Endothelial cell of umbilical vein (primary cell): ENCODE data around the gene CAP2.

Experiments used
- CTCF ChIP-seq, 2 donors: IDR thresholded peaks; 1 replicate in 1 of 2; 2 replicates in 1 of 2; pipeline ENCODE4 v1.5.1; 2011; ENCODE audit warnings: low read length in 2 of 2, mild to moderate bottlenecking in 2 of 2, moderate library complexity in 2 of 2, control low read depth in 1 of 2, inconsistent platforms in 1 of 2, low read depth in 1 of 2; ENCODE audit not compliant: insufficient read depth in 1 of 2; ENCODE audit errors: extremely low read depth in 1 of 2
- EZH2 ChIP-seq: IDR thresholded peaks from 2 replicates; pipeline ENCODE4 v1.6.1; 2012; ENCODE audit warnings: borderline replicate concordance, low read depth, mild to moderate bottlenecking, moderate library complexity, low read length, inconsistent platforms; ENCODE audit not compliant: severe bottlenecking
- FOS ChIP-seq: IDR thresholded peaks from 2 replicates; pipeline ENCODE4 v1.6.1; 2011; ENCODE audit warnings: mild to moderate bottlenecking, low read length, moderate library complexity, borderline replicate concordance; ENCODE audit not compliant: insufficient read depth
- GATA2 ChIP-seq: IDR thresholded peaks from 2 replicates; pipeline ENCODE4 v1.7.0; 2011; ENCODE audit warnings: low read depth, mild to moderate bottlenecking, moderate library complexity, mixed read lengths, low read length; ENCODE audit not compliant: insufficient read length, insufficient read depth
- MAX ChIP-seq: IDR thresholded peaks from 2 replicates; pipeline ENCODE4 v1.6.1; 2011; ENCODE audit not compliant: insufficient read depth, insufficient read length
- MYC ChIP-seq: IDR thresholded peaks from one replicate; pipeline ENCODE4 v1.6.1; 2011; ENCODE audit warnings: mild to moderate bottlenecking, low read depth, low read length
- POLR2A ChIP-seq: IDR thresholded peaks from 2 replicates; pipeline ENCODE4 v1.6.1; 2012; ENCODE audit warnings: low read depth, mild to moderate bottlenecking, control low read depth, low read length
- POLR2AphosphoS5 ChIP-seq: IDR thresholded peaks from 2 replicates; pipeline ENCODE4 v1.6.1; 2012; ENCODE audit warnings: low read depth, mild to moderate bottlenecking, control low read depth, low read length, moderate library complexity; ENCODE audit not compliant: insufficient read depth

GRCh38 chr6:17355404-17355774 is 38.0 kb upstream of the CAP2 start:
- no peak for TF ChIP-seq POLR2A
- TF ChIP-seq CTCF (IDR thresholded peaks at IDR 0.05; ENCODE audit: extremely low read depth in 1 of 2, insufficient read depth in 1 of 2, low read depth in 1 of 2, low read length in 2 of 2) = no peak
- no peak for TF ChIP-seq GATA2
- TF ChIP-seq EZH2 = no peak
- TF ChIP-seq FOS = no peak
- TF ChIP-seq MYC = no peak
- TF ChIP-seq POLR2AphosphoS5 = no peak
- no peak for TF ChIP-seq MAX
